Endothelial cell of umbilical vein (primary cell): ENCODE data around the gene DNM2. TPM values are rescaled to one million over a fixed set of nuclear protein-coding genes. Genes with fewer than 3 reads are reported as not detected.
"Not testable (repeated sequence)": the region's sequence is repeated elsewhere in the genome, so short reads cannot be mapped to it uniquely, and the experiment has no call there.

ENCODE experiments used
- BruUV-seq: library from RNA; stranded (reverse); fragments of 400-500 nt; replicated peaks from 2 replicates; lab custom pipeline; 2021; lab: Mats Ljungman, UMichigan
- CTCF ChIA-PET: fragments of 300-600, 350-600 bp; sonication (Branson Sonifier 250); formaldehyde crosslinking; loops from one replicate; lab custom pipeline; 2021; ENCODE audit warnings: antibody characterized with exemption, inconsistent platforms; lab: Charles Lee
- POLR2A ChIA-PET: fragments of 300-600, 350-600 bp; sonication (Branson Sonifier 250); formaldehyde crosslinking; loops from one replicate; lab custom pipeline; 2021; ENCODE audit warnings: antibody characterized with exemption, inconsistent platforms; lab: Charles Lee
- DNase-seq: peaks from one replicate; pipeline ENCODE4 v3.0.0-alpha.2; 2011; ENCODE audit warnings: low read depth, low spot score
- FAIRE-seq: peaks from 2 replicates; lab custom pipeline; 2011; peaks lifted over from hg19 to GRCh38; lab: Jason Lieb, UNC
- H2AFZ ChIP-seq: 2 replicates; pipeline ENCODE4 v1.6.0; 2012; ENCODE audit warnings: low read depth, low read length, control low read depth, inconsistent platforms
- H3K27ac ChIP-seq: 2 replicates; pipeline ENCODE4 v1.5.1; 2011; ENCODE audit warnings: low read depth, mild to moderate bottlenecking, control low read depth, low read length, moderate library complexity; ENCODE audit not compliant: insufficient read depth
- H3K27me3 ChIP-seq, 2 experiments: 2 replicates each; pipeline versions ENCODE4 v1.6.0 to v1.6.1; 2011; ENCODE audit warnings: low read length in 2 of 2, mixed read lengths in 1 of 2; ENCODE audit not compliant: control insufficient read depth in 2 of 2, insufficient read depth in 2 of 2
- H3K36me3 ChIP-seq, 2 experiments: 2 replicates in 1 of 2; 3 replicates in 1 of 2; pipeline ENCODE4 v1.5.1; 2011; ENCODE audit warnings: low read length in 2 of 2, mild to moderate bottlenecking in 1 of 2, moderate library complexity in 1 of 2; ENCODE audit not compliant: control insufficient read depth in 2 of 2, insufficient read depth in 2 of 2; ENCODE audit errors: extremely low read depth in 1 of 2
- H3K4me1 ChIP-seq: 3 replicates; pipeline ENCODE4 v1.5.1; 2011; ENCODE audit warnings: mild to moderate bottlenecking, low read length; ENCODE audit not compliant: control insufficient read depth, insufficient read depth; ENCODE audit errors: extremely low read depth
- H3K4me2 ChIP-seq: 2 replicates; pipeline ENCODE4 v1.6.1; 2011; ENCODE audit warnings: low read length, control low read depth, mixed read lengths; ENCODE audit not compliant: insufficient read depth
- H3K4me3 ChIP-seq, 3 experiments: fragments of 200-600 bp in 1 of 3; sonication (generic), shearing (Covaris generic) in 1 of 3; replicated peaks in 1 of 3; 2 replicates each; pipeline ENCODE4 v1.5.1; 2011 to 2016; ENCODE audit warnings: control low read depth in 3 of 3, low read length in 3 of 3, mild to moderate bottlenecking in 2 of 3, inconsistent platforms in 1 of 3, low read depth in 1 of 3, moderate library complexity in 1 of 3; ENCODE audit not compliant: insufficient read depth in 1 of 3
- H3K79me2 ChIP-seq: 2 replicates; pipeline ENCODE4 v1.6.0; 2012; ENCODE audit warnings: low read length, inconsistent platforms; ENCODE audit not compliant: control insufficient read depth, insufficient read depth
- H3K9ac ChIP-seq: replicated peaks from 2 replicates; pipeline ENCODE3; 2011; ENCODE audit warnings: low read length, control low read depth; ENCODE audit not compliant: insufficient read depth; ENCODE audit errors: extremely low read depth
- H3K9me1 ChIP-seq: replicated peaks from 3 replicates; pipeline ENCODE4 v1.6.0; 2011; ENCODE audit warnings: mild to moderate bottlenecking, low read length; ENCODE audit not compliant: control insufficient read depth, insufficient read depth; ENCODE audit errors: extremely low read depth
- H3K9me3 ChIP-seq: replicated peaks from 2 replicates; pipeline ENCODE4 v1.5.1; 2012; ENCODE audit warnings: low read length, inconsistent platforms; ENCODE audit not compliant: control insufficient read depth, insufficient read depth
- H4K20me1 ChIP-seq: replicated peaks from 2 replicates; pipeline ENCODE3; 2011; ENCODE audit warnings: mild to moderate bottlenecking, low read length; ENCODE audit not compliant: control insufficient read depth, insufficient read depth; ENCODE audit errors: extremely low read depth
- EZH2 ChIP-seq: IDR thresholded peaks from 2 replicates; pipeline ENCODE4 v1.6.1; 2012; ENCODE audit warnings: borderline replicate concordance, low read depth, mild to moderate bottlenecking, moderate library complexity, low read length, inconsistent platforms; ENCODE audit not compliant: severe bottlenecking
- FOS ChIP-seq: IDR thresholded peaks from 2 replicates; pipeline ENCODE4 v1.6.1; 2011; ENCODE audit warnings: mild to moderate bottlenecking, low read length, moderate library complexity, borderline replicate concordance; ENCODE audit not compliant: insufficient read depth
- GATA2 ChIP-seq: IDR thresholded peaks from 2 replicates; pipeline ENCODE4 v1.7.0; 2011; ENCODE audit warnings: low read depth, mild to moderate bottlenecking, moderate library complexity, mixed read lengths, low read length; ENCODE audit not compliant: insufficient read length, insufficient read depth
- JUN ChIP-seq: IDR thresholded peaks from 2 replicates; pipeline ENCODE4 v1.6.1; 2011; ENCODE audit warnings: borderline replicate concordance, low read depth; ENCODE audit not compliant: insufficient read length, insufficient read depth
- MAX ChIP-seq: IDR thresholded peaks from 2 replicates; pipeline ENCODE4 v1.6.1; 2011; ENCODE audit not compliant: insufficient read depth, insufficient read length
- MYC ChIP-seq: IDR thresholded peaks from one replicate; pipeline ENCODE4 v1.6.1; 2011; ENCODE audit warnings: mild to moderate bottlenecking, low read depth, low read length
- POLR2A ChIP-seq: IDR thresholded peaks from 2 replicates; pipeline ENCODE4 v1.6.1; 2012; ENCODE audit warnings: low read depth, mild to moderate bottlenecking, control low read depth, low read length
- POLR2AphosphoS5 ChIP-seq: IDR thresholded peaks from 2 replicates; pipeline ENCODE4 v1.6.1; 2012; ENCODE audit warnings: low read depth, mild to moderate bottlenecking, control low read depth, low read length, moderate library complexity; ENCODE audit not compliant: insufficient read depth
- dilution Hi-C: fragments of 300-500 bp; cut with MboI; formaldehyde crosslinking; loops from one replicate; pipeline ENCODE4 v1.15.0; 2019; ENCODE audit warnings: low sequenced_read_pairs; ENCODE audit not compliant: extremely low pct_ligation_motif_present
- intact Hi-C: fragments of 100-400 bp; cut with micrococcal nuclease; formaldehyde crosslinking; loops from one replicate; pipeline ENCODE4 v1.10.0; 2022
- polyA plus RNA-seq, 4 experiments: library from polyadenylated mRNA; depleted of rRNA in 3 of 4; stranded (reverse) in 3 of 4; unstranded in 1 of 4; fragments of >200 nt; gene quantifications; 2 replicates each; pipeline versions ENCODE4 v1.2.1 to v1.2.3, GENCODE V29; 2011 to 2012; ENCODE audit warnings: missing spikeins in 1 of 4
- total RNA-seq: library from RNA; stranded (reverse); gene quantifications from 2 replicates; pipeline ENCODE4 v1.2.3, GENCODE V29; 2021
- TF ChIP-seq, protein P1 (sequence below), 2 donors: IDR thresholded peaks; 1 replicate in 1 of 2; 2 replicates in 1 of 2; pipeline ENCODE4 v1.5.1; 2011; ENCODE audit warnings: low read length in 2 of 2, mild to moderate bottlenecking in 2 of 2, moderate library complexity in 2 of 2, control low read depth in 1 of 2, inconsistent platforms in 1 of 2, low read depth in 1 of 2; ENCODE audit not compliant: insufficient read depth in 1 of 2; ENCODE audit errors: extremely low read depth in 1 of 2

DNM2 gene
- total and polyA plus RNA-seq, 2 donors (not counting 3 experiments of a cell fraction or from before 2014, with no cell fraction given), result 81.8 to 175 TPM

- H4K20me1 ChIP-seq, result no peaks in the 10 kb centered on the region
- dilution Hi-C loops, result no loop called here
- TF ChIP-seq MYC (no peak), GATA2 (no peak), POLR2A (no peak), JUN (no peak), FOS (no peak), EZH2 (no peak), MAX (no peak), POLR2AphosphoS5 (no peak)
- TF ChIP-seq, protein P1, sequence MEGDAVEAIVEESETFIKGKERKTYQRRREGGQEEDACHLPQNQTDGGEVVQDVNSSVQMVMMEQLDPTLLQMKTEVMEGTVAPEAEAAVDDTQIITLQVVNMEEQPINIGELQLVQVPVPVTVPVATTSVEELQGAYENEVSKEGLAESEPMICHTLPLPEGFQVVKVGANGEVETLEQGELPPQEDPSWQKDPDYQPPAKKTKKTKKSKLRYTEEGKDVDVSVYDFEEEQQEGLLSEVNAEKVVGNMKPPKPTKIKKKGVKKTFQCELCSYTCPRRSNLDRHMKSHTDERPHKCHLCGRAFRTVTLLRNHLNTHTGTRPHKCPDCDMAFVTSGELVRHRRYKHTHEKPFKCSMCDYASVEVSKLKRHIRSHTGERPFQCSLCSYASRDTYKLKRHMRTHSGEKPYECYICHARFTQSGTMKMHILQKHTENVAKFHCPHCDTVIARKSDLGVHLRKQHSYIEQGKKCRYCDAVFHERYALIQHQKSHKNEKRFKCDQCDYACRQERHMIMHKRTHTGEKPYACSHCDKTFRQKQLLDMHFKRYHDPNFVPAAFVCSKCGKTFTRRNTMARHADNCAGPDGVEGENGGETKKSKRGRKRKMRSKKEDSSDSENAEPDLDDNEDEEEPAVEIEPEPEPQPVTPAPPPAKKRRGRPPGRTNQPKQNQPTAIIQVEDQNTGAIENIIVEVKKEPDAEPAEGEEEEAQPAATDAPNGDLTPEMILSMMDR (IDR thresholded peaks at IDR 0.05; ENCODE audit: extremely low read depth in 1 of 2, insufficient read depth in 1 of 2, low read depth in 1 of 2, low read length in 2 of 2), result no peak
- BruUV-seq, result no TSS peak
- ChIA-PET POLR2A (no interaction called here), CTCF (no interaction called here)
- FAIRE-seq, result no peak
- peaks cover 20% of the 10 kb centered on the region for H3K4me1 ChIP-seq
- no peaks in the 10 kb centered on the region for H3K9me3 ChIP-seq
- H3K27ac ChIP-seq, result no peak overlapping the region
- no peak for DNase-seq
- intact Hi-C loops, result no loop called here
- no peaks in the 10 kb centered on the region for H3K36me3 ChIP-seq
- H3K9me1 ChIP-seq, result no peaks in the 10 kb centered on the region
- H3K4me3 ChIP-seq, result no peak overlapping the region
- no peak overlapping the region for H3K4me2 ChIP-seq
- no peak overlapping the region for H3K9ac ChIP-seq
- no peak overlapping the region for H2AFZ ChIP-seq
- H3K27me3 ChIP-seq, result no peaks in the 10 kb centered on the region
- peaks cover 87% of the 10 kb centered on the region for H3K79me2 ChIP-seq
Observed at GRCh38 chr19:10744801-10745293, 27.0 kb downstream of the DNM2 start.

GRCh38 chr19:10746437-10746836, 28.6 kb downstream of the DNM2 start:
- H3K9ac ChIP-seq, H4K20me1 ChIP-seq, DNase-seq, POLR2A ChIA-PET, H3K27ac ChIP-seq, H3K9me1 ChIP-seq, H2AFZ ChIP-seq, dilution Hi-C loops, H3K4me3 ChIP-seq, H3K4me2 ChIP-seq, CTCF ChIA-PET, BruUV-seq, FAIRE-seq, H3K9me3 ChIP-seq, H3K27me3 ChIP-seq, intact Hi-C loops, H3K36me3 ChIP-seq: not testable (repeated sequence)
- H3K4me1 ChIP-seq, result peaks cover 29% of the 10 kb centered on the region
- peaks cover 84% of the 10 kb centered on the region for H3K79me2 ChIP-seq
